Type B pancreatic cell (in vitro differentiated cells): ENCODE data around the gene TUBB4A. TPM values are rescaled to one million over a fixed set of nuclear protein-coding genes. Genes with fewer than 3 reads are reported as not detected.

ENCODE experiments used
- DNase-seq: peaks from one replicate; pipeline ENCODE4 v3.0.0; 2021; ENCODE audit warnings: mixed read lengths; ENCODE audit not compliant: unreplicated experiment; ENCODE audit errors: extremely low spot score
- H3K27ac Mint-ChIP-seq: 2 replicates; pipeline ENCODE4 v1.8.0; 2021; ENCODE audit warnings: mild to moderate bottlenecking, mixed read lengths
- H3K27me3 Mint-ChIP-seq: 2 replicates; pipeline ENCODE4 v1.8.0; 2021; ENCODE audit warnings: mixed read lengths
- H3K36me3 Mint-ChIP-seq: 2 replicates; pipeline ENCODE4 v1.8.0; 2021; ENCODE audit warnings: mixed read lengths
- H3K4me1 Mint-ChIP-seq: one replicate; pipeline ENCODE4 v1.8.0; 2021; ENCODE audit warnings: mixed read lengths; ENCODE audit not compliant: unreplicated experiment
- H3K4me3 Mint-ChIP-seq: 2 replicates; pipeline ENCODE4 v1.8.0; 2021; ENCODE audit warnings: mild to moderate bottlenecking, mixed read lengths
- H3K9me3 Mint-ChIP-seq: 2 replicates; pipeline ENCODE4 v1.8.0; 2021; ENCODE audit warnings: mixed read lengths
- total RNA-seq: library from RNA; stranded (reverse); gene quantifications from 2 replicates; pipeline ENCODE4 v1.2.1, GENCODE V29; 2021; ENCODE audit warnings: low replicate concordance
- TF ChIP-seq, protein P1 (sequence below): fragments of 200-600 bp; sonication (generic); conservative IDR thresholded peaks from 2 replicates; pipeline ENCODE4 v1.5.0; 2021; ENCODE audit warnings: antibody characterized with exemption, mild to moderate bottlenecking

The TUBB4A gene
- total RNA-seq, 1 donor from 2014 or later = 10.9 TPM

- TF ChIP-seq, protein P1, sequence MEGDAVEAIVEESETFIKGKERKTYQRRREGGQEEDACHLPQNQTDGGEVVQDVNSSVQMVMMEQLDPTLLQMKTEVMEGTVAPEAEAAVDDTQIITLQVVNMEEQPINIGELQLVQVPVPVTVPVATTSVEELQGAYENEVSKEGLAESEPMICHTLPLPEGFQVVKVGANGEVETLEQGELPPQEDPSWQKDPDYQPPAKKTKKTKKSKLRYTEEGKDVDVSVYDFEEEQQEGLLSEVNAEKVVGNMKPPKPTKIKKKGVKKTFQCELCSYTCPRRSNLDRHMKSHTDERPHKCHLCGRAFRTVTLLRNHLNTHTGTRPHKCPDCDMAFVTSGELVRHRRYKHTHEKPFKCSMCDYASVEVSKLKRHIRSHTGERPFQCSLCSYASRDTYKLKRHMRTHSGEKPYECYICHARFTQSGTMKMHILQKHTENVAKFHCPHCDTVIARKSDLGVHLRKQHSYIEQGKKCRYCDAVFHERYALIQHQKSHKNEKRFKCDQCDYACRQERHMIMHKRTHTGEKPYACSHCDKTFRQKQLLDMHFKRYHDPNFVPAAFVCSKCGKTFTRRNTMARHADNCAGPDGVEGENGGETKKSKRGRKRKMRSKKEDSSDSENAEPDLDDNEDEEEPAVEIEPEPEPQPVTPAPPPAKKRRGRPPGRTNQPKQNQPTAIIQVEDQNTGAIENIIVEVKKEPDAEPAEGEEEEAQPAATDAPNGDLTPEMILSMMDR = no peak
- Mint-ChIP-seq H3K27ac (no peak overlapping the region), H3K27me3 (peaks cover 12% of the 10 kb centered on the region), H3K36me3 (no peaks in the 10 kb centered on the region), H3K4me1 (no peaks in the 10 kb centered on the region), H3K4me3 (peak overlapping the region; percentile 39), H3K9me3 (no peaks in the 10 kb centered on the region)
- DNase-seq = no peak
Observed at GRCh38 chr19:6473647-6474046, 28.5 kb downstream of the TUBB4A start.

GRCh38 chr19:6472713-6473112, 29.4 kb downstream of the TUBB4A start:
- no peak for DNase-seq
- peaks cover 14% of the 10 kb centered on the region for H3K27me3 Mint-ChIP-seq

GRCh38 chr19:6471076-6471475, 31.0 kb downstream of the TUBB4A start:
- H3K9me3 Mint-ChIP-seq = no peaks in the 10 kb centered on the region
- peaks cover 17% of the 10 kb centered on the region for H3K27me3 Mint-ChIP-seq
- H3K4me3 Mint-ChIP-seq = no peak overlapping the region
- no peaks in the 10 kb centered on the region for H3K36me3 Mint-ChIP-seq
- H3K4me1 Mint-ChIP-seq = no peaks in the 10 kb centered on the region
- TF ChIP-seq, protein P1 = no peak
- no peak overlapping the region for H3K27ac Mint-ChIP-seq
- no peak for DNase-seq

More at GRCh38 chr19:6472713-6473112, 29.4 kb downstream of the TUBB4A start:
- Mint-ChIP-seq H3K4me1 (no peaks in the 10 kb centered on the region), H3K4me3 (no peak overlapping the region), H3K9me3 (no peaks in the 10 kb centered on the region), H3K27ac (no peak overlapping the region), H3K36me3 (no peaks in the 10 kb centered on the region)
- TF ChIP-seq, protein P1 = no peak

- Mint-ChIP-seq H3K27me3 (peaks cover 20% of the 10 kb centered on the region), H3K4me3 (no peak overlapping the region), H3K4me1 (peaks cover under 1% of the 10 kb centered on the region), H3K27ac (no peak overlapping the region), H3K9me3 (no peaks in the 10 kb centered on the region), H3K36me3 (no peaks in the 10 kb centered on the region)
- DNase-seq = no peak
- TF ChIP-seq, protein P1 = no peak
Observed at GRCh38 chr19:6470173-6470572, 31.9 kb downstream of the TUBB4A start.

- TF ChIP-seq, protein P1 = no peak
- Mint-ChIP-seq H3K36me3 (no peaks in the 10 kb centered on the region), H3K4me1 (peaks cover 5% of the 10 kb centered on the region), H3K27ac (peak overlapping the region; percentile 34), H3K9me3 (no peaks in the 10 kb centered on the region), H3K4me3 (no peak overlapping the region), H3K27me3 (peaks cover 33% of the 10 kb centered on the region)
- DNase-seq = no peak
Observed at GRCh38 chr19:6467384-6467783, 34.7 kb downstream of the TUBB4A start.
